GM19463 (cell line): ENCODE measurements around the gene USP16.
"Not testable (repeated sequence)": the region's sequence is repeated elsewhere in the genome, so short reads cannot be mapped to it uniquely, and the experiment has no call there.

Source experiments
- ATAC-seq: cut with Tn5 transposase; IDR thresholded peaks from one replicate; pipeline ENCODE4 v1.9.1; 2021; ENCODE audit warnings: mild to moderate bottlenecking, moderate library complexity; ENCODE audit not compliant: unreplicated experiment

The USP16 gene

DNA sequence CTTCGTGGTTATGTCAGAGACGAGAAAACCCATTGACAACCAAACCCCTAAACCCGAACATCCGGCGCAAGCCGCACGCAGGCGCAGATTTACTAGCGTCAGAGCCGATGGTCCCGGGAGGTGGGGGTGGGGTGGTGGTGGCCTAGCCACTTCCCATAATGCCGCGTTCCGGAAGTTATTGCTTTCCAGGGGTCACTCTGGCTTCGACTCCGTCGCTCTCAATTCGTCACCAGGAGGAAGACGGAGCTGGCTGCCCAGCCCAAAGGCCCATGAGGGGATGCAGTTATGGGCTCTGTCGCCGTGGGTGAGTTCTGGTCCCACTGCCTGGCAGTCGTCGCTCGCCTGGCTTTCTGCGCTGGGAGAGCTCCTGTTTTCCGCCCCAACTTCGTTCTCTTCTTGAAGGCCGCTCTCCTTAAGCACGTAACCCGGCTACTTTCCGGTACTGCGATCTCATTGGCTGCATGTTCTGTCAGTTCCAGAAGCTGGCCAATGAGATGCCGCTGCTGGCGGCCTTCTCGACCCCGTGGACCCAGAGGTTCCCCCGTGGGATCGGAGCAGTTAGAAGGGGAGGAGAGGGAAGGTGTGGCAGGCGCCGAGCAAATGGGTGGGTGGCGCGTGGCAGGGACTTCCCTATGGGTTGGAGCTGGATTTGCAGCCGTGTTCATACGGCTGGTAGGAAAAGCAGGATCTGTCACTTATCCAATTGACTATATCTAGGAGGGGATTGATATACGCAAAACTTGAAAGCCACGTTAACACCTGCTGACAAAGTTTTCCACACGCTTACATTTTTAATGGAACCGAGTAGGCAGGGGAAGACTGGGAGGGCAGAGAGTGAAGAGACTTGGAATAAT is at the start of gene USP16:
Gene USP16, plus strand, starts transcription at position 195 of the 854 bp plus-strand sequence. CDS start 3,246 bp downstream, outside the sequence.
- ATAC-seq = peak; percentile 98

- ATAC-seq = no peak
Observed at GRCh38 chr21:28975397-28975796, 49.1 kb upstream of the USP16 start.

- ATAC-seq = no peak
Observed at GRCh38 chr21:28979092-28979491, 45.4 kb upstream of the USP16 start.

DNA sequence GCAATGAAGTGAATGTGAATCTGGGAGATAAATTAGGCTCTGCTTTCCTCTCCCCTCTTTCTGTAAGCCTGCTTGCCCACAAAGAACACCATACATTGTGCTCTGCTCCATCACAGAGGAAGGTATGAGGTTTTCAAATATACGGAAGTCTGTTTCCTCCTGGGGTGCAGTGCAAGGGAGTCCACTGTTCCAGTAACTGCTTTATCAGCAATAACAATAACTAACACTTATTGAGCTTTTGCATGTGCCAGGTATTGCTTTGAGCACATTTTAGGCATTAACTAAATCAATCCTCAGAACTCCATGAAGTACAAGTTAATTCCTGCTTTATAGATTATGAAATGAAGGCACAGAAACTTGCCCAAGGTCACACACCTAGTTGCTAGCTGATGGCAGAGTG is 41.8 kb upstream of the USP16 start:
- no peak for ATAC-seq

- no peak for ATAC-seq
Observed at GRCh38 chr21:28986677-28987076, 37.8 kb upstream of the USP16 start.

DNA sequence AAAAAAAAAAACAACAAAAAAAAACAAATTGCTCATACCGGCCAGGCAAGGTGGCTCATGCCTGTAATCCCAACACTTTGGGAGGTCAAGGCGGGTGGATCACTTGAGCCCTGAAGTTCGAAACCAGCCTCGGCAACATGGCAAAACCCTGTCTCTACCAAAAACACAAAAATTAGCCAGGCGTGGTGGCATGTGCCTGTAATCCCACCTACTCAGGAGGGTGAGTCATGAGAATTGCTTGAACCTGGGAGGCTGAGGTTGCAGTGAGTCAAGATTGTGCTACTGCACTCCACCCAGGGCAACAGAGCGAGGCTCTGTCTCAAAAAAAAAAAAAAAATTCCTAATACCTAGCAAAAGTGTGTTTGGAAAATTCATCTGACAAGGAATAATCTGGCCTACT is 36.3 kb upstream of the USP16 start:
- not testable (repeated sequence) for ATAC-seq

DNA sequence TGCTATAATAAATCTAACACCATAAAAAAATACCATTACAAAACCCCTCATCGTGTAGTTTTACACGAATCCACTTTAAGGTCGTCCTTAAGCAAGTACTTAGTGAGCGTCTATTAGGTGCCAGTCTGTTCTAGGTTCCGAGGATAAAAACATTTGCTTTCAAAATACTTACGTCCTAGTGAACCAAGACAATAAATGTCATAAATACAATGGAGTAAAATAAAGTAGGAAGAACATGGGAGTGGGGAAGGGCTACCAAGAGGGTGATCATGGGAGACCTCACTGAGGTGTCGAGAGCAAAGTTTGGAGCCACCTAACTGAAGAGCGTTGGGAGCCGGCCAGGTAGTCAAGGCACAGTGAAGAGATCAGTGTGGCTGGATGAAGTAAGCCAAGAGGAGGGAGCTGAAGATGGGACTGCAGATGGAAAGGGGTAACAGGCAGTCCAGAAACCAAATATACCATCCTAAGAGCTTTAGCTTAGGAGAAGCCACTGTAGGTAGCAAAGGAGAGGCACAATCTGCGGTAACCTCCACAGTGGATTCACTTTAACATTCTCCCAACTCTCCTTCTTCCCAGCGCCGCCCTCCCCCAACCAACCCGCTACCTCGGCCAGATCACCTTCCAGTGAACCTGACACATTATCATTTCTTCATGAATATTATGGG is 32.5 kb upstream of the USP16 start:
- no peak for ATAC-seq

- peak; percentile 96 for ATAC-seq
Observed at GRCh38 chr21:28992526-28993292, 31.8 kb upstream of the USP16 start, which contains the start of gene LTN1. TSS of gene LTN1 (minus strand) at chr21:28992877. CDS start at chr21:28992805, 72 bp downstream.

GRCh38 chr21:28993293-28993629 is 31.2 kb upstream of the USP16 start:
- ATAC-seq = no peak

DNA sequence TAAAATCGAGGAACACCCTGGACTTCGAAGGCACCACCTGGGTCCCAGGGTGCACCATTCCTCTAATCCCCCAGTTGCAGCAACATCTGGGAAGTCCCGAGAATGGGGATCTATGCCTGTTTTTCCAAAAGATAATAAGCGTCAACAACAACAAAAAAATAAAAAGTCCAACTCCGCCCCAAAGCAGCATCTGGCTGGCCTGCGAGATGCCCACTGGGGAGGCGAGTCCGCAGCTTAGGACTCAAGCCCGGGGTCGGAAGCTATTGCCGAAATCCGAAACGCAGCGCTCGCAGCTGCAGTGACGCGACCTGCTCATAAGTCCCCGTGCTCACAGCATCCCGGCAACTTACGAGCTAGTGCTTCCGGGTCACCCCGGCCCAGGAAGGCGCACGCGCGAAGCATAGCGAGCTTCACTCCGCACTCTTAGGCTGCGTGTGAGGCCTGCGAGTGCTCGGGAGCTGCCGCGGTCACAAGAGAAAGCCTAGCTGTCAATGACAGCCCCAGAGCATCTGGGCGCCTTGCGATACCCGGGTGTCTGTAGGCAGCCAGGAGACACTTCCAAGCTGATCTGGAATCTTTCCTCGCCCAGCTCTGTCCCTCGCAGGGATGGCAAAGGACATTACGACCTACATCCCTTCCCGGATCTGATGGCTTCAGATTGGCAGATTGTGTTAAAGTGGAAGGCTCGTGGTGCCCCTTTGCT is 21.9 kb upstream of the USP16 start:
- peak; percentile 100 for ATAC-seq

GRCh38 chr21:29005696-29006095 is 18.8 kb upstream of the USP16 start:
- ATAC-seq = no peak

DNA sequence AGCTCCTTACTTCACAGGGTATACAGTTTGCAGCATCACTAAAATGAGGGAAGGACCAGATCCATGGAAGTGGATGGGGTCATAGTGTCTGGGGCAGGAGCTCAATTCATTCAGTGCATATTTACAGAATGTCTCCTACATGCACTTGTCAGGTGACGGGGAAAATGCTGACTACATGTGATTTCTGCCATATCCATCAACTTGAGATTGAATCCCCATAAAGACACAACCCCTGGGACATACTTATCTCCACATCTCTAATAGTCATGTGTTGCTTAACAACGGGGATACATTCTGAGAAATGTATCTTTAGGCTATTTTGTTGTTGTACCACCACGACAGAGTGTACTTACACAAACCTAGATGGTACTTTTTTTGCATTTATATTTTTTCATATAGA is 17.3 kb upstream of the USP16 start:
- no peak for ATAC-seq

- ATAC-seq = no peak
Observed at GRCh38 chr21:29007810-29008209, 16.7 kb upstream of the USP16 start.

DNA sequence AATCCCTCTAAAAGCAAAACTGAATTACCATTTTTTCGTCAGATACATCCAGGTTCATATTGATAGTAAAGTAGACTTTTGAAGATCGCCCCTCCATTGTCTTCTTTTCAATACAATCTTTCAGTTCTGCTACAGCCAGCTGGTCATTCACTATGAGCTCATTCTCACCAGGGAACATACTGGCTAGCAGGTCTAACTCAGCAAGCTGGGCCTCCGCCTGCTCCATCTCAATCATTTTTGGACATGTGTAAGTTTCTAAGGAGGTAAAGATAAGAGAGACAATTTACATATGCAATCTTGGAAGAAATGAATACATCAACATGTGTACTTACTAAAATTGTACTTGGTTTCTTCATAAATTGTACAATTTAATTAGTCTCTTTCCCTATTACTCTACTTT is 16.1 kb upstream of the USP16 start:
- no peak for ATAC-seq

DNA sequence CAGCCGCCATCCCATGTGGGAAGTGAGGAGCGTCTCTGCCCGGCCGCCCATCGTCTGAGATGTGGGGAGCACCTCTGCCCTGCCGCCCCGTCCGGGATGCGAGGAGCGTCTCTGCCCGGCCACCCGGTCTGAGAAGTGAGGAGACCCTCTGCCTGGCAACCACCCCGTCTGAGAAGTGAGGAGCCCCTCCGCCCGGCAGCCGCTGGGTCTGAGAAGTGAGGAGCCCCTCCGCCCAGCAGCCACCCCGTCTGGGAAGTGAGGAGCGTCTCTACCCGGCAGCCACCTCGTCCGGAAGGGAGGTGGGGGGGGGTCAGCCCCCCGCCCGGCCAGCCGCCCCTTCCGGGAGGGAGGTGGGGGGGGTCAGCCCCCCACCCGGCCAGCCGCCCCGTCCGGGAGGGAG is 13.2 kb upstream of the USP16 start:
- ATAC-seq = not testable (repeated sequence)

DNA sequence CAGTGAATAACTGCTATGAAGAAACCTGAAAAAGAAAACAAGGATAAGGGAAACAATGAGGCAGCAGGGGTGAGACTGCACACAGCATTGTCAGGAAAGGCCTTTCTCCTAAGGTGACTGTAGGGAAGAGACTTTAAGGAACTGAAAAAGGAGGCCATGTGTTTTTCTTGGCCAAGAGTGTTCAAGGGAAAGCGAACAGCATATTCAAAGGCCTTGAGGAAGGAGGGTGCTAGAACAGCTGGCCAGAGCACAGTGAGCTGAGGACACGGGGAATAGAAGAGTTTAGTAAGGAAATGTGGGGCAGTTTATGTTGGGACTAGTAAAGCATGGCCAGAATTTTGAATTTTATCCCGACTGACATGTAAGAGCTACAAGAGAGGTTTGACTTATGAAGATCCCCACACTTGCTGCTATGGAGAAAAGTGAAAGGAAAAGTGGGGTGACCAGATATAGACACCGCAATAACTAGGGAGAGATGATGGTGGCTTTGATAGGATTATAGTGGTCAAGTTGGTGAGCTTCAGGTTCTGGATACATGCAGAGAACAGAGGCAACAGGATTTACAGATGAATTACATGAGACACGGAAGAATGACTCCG is 6.7 kb upstream of the USP16 start:
- ATAC-seq = no peak

DNA sequence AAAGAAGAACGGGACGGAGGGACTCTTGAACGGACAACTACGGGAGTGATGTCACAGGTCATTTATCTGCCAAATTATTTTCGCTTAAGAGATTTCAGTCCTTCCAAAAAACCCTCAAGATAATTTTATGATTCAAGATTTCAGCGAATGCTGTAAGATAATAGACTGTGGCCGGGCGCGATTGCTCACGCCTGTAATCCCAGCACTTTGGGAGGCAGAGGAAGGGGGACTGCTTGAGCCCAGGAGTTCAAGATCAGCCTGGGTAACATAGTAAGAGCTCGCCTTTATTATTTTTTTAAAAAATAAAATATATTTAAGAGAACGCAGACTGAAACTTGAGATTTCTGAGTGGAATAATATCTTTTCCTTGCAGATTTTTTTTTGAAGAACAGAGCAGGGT is 5.9 kb upstream of the USP16 start:
- no peak for ATAC-seq

- ATAC-seq = no peak
Observed at GRCh38 chr21:29022166-29022565, 2.3 kb upstream of the USP16 start.

- ATAC-seq = no peak
Observed at GRCh38 chr21:29025328-29025713, 853 bp downstream of the USP16 start.

GRCh38 chr21:29029524-29029923 is 5.1 kb downstream of the USP16 start:
- ATAC-seq = no peak

DNA sequence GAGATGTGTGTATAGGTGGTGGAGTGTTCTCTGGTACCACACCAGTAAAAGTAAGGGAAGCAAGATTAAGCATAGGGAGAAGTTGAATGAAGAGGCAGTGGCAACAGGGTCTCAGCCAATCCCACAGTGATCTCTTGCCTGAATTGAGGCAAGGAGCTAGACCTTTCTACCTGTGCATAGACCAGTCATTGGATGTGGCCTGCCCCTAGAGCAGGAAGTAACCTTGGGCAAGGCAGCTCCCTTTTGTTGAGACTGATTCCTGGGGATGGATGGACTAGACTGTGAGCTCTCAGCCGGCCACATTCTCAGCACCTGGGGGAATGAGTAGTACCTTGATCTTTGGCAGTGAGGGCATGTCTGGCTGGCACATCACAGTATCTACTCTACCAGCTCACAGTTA is 6.4 kb downstream of the USP16 start:
- no peak for ATAC-seq
